ENCODE data around the gene NUP133.

DNA sequence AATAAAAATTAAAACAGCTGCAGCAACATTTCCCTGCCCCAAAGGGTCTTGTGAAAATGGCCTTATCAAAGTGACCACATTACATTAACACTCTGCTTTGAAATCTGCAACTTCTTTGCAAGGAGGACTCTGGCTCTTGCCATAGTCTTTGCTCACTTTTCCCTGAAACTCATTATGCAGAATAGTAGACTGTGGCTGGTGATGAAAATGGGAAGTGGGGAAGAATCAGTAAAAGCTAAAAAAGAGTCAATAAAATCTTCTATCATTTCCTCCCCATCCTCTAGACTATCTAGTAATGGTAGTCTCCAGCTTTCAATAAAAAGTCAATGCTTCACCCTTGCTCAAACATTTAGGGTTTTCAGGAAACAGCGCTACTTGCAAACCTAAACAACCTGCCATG, 18.6 kb upstream of the NUP133 start:
- TF ChIP-seq, protein P1, sequence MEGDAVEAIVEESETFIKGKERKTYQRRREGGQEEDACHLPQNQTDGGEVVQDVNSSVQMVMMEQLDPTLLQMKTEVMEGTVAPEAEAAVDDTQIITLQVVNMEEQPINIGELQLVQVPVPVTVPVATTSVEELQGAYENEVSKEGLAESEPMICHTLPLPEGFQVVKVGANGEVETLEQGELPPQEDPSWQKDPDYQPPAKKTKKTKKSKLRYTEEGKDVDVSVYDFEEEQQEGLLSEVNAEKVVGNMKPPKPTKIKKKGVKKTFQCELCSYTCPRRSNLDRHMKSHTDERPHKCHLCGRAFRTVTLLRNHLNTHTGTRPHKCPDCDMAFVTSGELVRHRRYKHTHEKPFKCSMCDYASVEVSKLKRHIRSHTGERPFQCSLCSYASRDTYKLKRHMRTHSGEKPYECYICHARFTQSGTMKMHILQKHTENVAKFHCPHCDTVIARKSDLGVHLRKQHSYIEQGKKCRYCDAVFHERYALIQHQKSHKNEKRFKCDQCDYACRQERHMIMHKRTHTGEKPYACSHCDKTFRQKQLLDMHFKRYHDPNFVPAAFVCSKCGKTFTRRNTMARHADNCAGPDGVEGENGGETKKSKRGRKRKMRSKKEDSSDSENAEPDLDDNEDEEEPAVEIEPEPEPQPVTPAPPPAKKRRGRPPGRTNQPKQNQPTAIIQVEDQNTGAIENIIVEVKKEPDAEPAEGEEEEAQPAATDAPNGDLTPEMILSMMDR (IDR thresholded peaks at IDR 0.05) = no peak
- TF ChIP-seq POLR2A (IDR thresholded peaks at IDR 0.05) = no peak

Data from lower leg skin (tissue), 3 donors.